HG03469 (cell line): ENCODE results near the gene PROK1.
"Not testable (repeated sequence)": the region's sequence is repeated elsewhere in the genome, so short reads cannot be mapped to it uniquely, and the experiment has no call there.

ENCODE experiments used
- ATAC-seq: cut with Tn5 transposase; IDR thresholded peaks from one replicate; pipeline ENCODE4 v1.9.1; 2021; ENCODE audit warnings: mild to moderate bottlenecking, moderate library complexity, moderate number of reproducible peaks; ENCODE audit not compliant: unreplicated experiment

PROK1 gene

DNA sequence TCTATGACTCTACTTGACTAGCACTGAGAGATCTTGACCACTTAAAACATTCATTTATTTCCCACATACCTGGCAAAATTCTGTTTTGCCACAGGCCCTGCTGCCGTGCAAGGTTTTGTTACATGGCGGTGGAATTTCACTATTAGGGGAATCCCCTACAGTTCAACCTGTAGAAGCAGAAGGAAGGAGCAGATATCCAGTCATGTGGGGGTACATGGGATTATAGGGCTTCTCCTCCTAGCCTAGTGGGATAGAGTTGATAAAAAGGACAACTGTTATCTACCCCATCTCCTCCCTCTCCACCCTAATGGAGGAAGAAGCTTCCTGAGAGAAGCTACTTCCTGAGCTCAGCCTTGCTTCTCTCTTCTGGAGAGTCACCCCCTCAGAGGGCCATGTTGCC lies 17.7 kb upstream of the PROK1 start:
- ATAC-seq, result no peak

DNA sequence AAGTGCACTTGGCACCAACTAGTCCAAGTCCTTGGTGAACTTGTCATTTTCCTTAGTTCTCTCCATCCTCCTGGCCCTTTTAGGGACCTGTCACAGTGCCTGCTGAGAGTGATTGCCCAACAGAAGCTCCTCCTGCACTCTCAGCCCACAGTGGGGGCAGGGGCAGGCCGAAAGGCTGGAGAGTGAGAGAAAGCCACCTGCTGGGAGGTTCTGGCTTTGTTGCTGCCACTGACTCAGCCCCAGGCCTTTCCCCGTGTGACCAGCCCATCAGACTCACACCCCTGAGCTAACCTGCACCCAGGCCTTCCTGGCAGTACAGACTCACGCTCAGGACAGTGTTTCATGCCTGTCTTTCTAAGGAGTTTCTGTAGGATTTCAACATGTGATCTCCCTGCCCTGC lies 17.1 kb upstream of the PROK1 start:
- no peak for ATAC-seq

DNA sequence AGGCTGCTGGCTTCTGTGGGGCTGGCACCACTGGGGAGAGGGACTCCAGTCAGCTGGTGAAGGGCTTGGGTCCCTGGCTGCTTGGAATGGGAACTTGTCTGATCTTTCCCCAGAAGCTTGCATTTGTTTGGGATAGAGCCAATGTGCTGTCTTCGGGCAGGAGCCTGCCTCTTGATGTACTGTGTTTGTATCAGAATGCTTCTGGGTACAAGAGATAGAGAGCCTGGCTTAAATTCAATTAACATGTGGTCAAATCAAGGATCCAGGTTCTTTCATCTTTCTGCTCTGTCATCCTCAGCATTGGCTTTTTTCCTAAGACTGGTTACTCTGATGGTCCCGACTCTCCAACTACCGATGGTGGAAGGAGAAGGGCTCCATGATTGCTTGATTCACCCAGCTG lies 16.0 kb upstream of the PROK1 start:
- no peak for ATAC-seq

DNA sequence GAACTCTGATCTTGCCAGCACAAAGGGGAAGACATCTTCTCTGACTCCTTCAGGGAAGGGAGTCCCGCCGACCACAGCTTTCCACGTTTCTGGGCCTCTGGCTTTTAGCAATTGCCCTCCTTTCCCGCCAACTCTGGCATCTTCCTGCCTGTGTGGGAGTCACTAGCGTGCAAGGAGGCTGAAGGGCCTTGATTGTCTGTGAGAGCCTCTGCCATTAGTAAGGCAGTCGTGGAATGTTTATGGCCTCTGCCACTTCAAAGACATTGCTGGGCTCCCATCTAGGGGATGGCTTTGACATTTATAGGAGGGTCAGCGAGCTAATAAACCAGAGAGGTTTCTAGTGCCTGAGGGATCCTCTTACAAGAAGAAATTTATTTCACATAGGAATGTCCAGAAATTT lies 14.3 kb upstream of the PROK1 start:
- no peak for ATAC-seq

DNA sequence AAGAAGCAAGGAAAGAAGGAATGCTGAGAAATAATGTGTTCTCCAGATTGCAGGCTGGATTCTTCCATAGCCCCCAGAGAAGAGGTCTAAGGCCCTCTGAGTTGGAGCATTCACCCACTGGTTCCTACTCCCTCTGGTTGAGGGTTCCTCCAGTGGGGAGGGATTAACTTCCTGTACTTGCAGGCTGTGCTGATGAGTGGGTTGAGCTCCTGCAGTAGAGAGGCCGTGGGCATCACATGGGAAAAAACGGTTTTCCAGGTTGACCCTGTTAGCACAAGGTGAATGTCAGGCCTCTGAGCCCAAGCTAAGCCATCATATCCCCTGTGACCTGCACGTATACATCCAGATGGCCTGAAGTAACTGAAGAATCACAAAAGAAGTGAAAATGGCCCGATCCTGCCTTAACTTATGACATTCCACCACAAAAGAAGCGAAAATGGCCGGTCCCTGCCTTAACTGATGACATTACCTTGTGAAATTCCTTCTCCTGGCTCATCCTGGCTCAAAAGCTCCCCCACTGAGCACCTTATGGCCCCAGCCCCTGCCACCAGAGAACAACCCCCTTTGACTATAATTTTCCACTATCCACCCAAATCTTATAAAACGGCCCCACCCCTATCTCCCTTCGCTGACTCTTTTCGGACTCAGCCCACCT lies 13.2 kb upstream of the PROK1 start:
- ATAC-seq, result not testable (repeated sequence)

DNA sequence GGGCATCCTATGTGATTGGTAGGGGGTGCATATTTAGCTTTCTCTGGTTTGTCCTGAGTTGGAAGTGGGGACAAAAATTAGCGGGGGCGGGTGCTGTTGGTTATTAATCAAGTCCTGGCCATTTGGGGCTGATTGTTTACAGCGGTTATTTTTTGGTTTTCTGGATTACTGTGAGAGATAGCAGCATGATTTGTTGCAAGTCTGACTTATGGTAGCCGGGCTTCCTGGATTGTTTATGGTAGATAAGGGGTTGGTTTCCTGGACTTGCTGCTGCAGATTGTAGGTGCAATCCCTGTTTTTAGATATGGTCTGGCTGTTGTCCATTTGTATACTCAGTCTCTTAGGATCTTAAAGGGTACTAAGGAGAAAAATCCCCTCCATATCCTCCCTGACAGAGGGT lies 12.1 kb upstream of the PROK1 start:
- ATAC-seq, result no peak

DNA sequence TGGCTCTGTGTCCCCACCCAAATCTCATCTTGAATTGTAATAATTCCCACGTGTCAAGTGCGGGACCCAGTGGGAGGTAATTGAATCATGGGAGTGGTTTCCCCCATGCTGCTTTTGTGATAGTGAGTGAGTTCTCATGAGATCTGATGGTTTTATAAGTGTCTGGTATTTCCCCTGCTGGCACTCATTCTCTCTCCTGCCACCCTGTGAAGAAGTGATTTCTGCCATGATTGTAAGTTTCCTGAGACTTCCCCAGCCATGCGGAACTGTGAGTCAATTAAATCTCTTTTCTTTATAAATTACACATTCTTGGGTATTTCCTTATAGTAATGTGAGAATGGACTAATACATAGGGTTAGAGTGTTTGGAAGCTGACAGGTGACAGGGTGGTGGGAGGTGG lies 11.1 kb upstream of the PROK1 start:
- ATAC-seq, result not testable (repeated sequence)

DNA sequence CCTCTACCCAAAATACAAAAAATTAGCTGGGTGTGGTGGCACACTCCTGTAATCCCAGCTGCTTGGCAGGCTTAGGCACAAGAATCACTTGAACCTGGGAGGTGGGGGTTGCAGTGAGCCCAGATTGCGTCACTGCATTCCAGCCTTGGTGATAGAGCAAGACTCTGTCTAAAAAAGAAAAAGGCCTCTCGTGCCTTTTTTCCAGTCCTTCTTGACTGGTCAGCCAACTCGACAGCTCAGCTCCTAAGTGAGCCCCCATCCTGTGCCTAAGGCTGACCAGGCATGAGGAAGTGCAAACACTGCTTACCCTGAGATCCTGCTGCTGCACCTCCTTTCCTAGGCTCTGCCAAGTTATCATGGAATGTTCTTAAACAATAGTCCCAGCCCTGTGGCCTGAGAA lies 10.1 kb upstream of the PROK1 start:
- no peak for ATAC-seq

DNA sequence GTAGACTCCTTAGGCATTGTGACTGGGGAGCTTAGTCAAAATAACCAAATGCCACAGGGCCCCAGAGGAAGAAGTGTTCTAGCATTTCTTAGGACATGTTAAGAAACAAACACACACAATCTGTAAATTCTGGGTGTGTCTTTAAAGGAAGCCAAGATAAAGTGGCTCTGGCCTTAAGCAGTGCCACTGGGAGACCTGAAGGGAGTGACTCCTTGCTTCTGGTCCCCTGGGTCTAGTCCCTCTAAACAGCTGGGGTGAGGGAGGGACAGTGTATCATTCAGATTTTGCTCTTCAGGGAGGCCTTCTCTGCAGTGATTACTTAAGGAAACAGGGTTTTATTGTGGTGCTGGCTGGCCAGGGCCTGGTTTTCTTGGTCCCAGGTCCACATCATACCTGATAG lies 9.1 kb upstream of the PROK1 start:
- ATAC-seq, result no peak

DNA sequence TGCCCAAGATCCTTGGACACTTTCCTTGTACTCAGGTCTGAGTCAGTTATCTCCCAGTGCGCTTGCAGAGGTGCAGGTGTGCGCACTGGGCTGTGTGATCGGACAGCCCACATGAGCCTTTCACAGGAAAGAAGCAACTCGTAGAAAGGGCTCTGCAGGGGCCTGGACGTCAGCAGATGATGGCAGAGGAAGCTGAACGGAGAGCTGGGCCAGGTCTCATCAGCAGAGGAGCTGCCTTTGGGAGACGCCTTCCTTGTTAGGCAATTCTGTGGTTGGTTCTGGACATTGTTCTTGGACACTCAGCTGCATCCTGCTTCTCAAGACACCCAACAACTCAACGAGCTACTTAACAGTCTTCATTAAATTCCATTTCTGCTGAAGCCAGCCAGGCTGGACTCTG lies 7.5 kb upstream of the PROK1 start:
- ATAC-seq, result no peak

DNA sequence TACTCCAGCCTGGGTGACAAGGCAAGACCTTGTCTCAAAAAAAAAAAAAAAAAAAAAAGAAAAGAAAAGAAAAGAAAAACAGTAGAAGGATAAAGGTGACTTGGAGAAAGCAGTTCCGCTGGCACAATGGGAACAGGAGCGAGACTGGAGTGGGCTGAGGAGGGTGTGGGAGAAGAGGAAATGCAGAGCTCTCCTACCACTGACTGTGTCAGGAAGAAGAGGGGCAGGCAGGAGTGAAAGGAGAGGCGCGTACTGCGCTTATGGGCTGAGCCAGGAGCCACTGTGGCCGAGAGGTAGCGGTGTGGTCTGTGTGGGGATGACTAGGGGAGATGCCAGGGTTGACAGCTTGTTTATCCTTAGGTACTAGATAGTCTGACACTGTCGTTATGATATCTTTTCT lies 6.4 kb upstream of the PROK1 start:
- ATAC-seq, result no peak

DNA sequence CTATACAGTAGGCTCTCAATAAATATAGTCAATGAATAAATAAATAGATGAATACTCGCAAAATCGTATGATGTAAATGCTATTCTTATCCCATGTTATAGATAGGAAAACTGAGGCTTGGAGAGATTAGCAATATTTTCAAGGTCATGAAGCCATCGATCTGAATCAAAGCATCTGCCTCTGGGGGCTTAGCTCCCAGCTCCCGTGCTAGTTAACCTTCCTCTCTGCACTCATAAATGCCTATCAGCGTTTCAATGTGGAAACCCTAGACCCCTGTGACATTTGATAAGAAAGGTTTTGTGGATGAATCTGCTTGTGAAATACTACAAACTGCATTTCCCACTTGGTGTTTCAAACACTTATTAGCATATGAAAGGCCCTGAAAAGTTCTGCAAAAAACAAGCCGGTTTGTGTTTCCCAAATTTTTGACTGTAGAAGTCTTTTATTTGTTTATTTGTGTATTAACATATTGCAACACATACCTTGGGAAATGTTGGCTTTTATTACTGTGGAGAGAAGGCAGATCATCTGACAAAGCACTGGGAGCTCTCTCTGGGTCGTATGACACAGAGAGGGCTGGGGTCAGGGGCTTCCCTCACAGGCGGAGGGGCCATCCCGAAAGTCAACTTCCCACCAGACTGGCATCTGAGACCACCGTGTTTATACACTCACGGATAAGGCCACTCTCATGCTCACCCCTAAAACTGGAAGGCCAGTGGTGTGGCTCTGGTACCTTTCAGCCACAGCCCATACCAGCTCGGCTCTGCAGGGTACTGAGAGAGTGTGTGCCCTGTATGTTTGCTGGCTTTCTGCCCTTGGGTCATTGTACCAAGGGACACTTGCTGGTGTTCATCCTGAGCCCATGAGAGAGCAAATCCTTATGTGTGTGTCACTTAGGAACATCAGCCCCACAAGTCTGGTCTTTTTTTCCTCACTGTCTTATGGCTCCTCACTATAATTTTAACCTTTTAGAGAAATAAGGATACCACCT lies 993 bp upstream of the PROK1 start:
- no peak for ATAC-seq

DNA sequence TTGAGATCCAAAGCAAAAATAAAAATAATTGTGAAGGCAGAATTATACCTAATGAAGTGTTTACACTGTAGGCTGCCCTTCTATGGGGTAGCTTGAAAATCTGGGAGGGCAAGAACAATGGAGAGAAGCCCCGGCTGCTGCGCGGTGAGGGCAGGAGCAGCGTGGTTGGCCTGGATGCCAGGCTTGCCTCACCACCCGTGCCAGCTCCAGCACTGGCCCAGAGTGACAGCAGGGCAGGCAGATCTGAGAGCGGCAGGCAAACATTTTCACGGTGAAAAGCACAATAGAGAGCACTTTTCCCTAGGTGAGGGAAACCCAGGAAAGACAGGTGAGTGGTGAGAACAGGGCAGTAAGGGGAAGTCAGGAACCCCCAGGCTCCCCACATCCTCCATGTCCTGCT lies 1.4 kb downstream of the PROK1 start:
- no peak for ATAC-seq

DNA sequence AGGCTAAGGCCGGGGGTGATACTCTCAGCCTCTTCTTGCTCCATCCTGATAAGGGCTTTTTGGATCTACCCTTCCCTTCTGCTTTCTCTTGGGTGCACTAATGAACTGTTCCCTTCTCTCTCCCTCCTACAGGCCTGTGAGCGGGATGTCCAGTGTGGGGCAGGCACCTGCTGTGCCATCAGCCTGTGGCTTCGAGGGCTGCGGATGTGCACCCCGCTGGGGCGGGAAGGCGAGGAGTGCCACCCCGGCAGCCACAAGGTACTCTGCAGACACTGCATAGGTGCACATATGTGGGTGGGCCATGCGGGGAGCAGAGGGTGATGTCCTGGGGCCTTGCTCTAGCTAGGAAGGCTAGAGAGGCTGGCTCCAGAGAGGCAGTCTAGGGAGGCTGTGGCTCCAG lies 2.9 kb downstream of the PROK1 start:
- no peak for ATAC-seq

DNA sequence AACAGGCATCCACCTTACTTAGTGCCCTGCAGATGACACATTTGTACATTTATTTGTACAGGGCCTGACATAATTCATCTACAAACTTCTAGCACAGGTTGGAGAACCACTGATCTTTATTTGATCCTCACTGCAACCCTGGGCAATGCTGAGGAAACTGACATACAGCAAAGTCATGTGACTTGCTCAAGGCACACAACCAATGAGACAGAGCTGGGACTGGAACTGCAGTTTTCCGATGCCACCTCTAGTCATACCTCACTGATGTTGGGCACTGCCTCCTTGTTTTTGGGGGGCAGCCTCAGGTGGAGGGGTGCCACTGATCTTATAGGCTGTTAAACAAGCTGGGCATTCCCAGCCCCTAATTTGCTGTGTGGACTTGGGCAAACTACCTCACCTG lies 3.4 kb downstream of the PROK1 start:
- ATAC-seq, result no peak

DNA sequence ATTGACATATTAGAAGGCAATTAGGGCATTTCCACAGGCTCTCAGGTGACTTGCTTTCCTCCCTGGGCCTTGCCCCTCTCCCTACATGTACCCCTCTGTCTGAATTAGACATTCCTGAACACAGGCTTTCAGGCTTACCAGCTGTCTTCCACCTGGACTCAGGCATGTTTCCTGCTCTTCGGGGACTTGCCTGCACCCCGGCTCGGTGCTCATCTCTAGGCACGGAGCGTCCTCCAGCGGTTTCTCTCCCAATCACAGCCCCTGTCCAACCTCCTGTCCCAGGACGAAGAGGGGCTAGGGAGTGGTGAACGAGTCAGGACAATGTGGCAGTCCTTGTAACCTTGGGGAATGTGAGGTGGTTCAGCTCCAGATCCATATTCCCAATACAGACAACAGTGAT lies 4.2 kb downstream of the PROK1 start:
- ATAC-seq, result no peak

DNA sequence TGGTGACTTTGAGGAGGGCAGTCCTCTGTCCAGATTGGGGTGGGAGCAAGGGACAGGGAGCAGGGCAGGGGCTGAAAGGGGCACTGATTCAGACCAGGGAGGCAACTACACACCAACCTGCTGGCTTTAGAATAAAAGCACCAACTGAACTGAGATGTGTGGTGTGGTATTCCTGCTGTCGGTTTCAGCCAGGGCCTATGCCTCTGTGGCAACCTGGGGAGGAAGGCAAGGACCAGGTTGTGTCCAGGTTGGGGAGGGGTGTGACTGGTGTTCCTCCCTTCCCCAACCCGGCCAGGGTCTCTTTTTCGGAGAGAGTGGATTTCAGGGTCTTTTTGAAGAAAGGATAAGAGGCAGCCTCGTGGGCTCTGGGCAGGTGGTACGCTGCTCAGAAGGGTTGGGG lies 6.3 kb downstream of the PROK1 start:
- no peak for ATAC-seq

DNA sequence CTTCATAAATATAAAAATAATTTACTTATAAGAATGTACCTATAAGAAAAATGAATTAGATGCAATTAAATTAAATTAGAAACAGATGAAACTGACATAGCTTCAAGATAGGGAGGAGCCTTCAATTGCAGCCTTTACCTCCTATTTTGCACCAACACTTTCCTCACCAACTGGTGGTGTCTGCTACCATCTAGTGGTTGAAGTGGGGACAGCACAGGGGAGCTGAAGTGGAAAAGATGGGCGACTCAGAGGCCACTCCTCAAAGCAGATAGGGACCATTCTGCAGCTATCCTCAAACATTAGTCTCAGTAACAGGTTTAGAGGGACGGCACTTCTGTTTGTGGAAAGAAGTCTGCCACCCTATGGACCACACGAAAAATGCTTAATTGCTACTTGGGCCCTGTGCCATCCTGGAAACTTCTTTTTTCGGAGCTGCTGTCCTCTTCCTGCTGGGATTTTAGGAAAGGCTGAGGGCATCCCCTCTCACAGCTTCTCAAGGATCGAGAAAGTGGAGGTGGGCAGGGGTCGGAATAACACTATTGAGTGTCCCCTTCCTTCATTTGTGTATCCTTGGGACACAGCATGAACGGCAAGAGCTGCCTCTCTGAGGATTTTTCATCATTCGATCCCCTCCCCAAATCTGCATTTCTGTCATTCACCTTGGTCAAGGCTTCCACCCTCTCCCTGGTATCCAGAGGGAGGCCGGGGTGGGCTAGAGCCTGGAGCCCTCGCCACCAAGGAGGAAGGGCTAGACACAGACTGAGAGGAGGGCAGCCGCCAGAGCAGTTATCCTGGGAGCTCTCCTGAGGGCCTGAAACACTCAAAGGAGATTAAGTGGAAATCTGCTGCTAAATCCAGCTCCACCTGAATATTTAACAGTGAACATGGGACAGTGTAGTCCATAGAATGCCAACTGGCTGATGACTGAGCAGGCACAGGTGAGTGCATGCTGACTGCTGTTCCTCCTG lies 9.6 kb downstream of the PROK1 start:
- ATAC-seq, result no peak

DNA sequence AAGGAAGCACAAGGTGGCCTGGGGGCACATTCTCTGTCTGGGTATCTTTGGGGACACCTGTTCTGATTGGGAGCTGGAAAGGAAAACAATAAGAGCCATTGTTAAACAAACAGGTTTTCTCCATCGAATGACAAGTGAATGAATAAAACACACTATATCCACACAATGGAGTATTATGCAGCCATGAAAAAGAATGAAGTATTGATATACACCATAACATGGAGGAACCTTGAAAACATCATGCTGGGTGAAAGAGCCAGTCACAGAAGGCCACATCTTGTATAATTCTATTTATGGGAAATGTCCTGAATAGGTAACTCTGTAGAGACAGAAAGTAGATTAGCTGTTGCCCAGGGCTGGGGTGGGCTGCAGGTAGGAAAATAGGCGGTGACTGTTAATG lies 11.1 kb downstream of the PROK1 start:
- ATAC-seq, result no peak

DNA sequence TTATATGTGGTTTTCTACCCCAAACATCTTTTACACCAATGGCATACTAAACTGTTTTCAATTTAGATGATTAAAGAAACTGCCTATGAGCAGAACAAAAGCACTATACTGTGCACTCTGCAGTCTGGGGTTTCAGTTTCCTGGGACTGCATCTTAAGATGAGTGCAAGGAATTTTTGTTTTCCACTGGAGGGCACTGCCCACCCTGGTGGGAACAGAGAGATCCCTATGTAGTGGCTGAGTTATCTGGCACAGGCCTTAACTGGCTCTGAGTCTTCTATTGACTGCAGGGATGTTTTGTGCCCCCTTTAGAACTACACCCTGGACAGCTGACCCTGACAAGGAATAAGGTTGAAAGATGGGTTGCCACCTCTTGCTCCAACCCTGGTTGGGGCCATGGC lies 12.0 kb downstream of the PROK1 start:
- no peak for ATAC-seq

DNA sequence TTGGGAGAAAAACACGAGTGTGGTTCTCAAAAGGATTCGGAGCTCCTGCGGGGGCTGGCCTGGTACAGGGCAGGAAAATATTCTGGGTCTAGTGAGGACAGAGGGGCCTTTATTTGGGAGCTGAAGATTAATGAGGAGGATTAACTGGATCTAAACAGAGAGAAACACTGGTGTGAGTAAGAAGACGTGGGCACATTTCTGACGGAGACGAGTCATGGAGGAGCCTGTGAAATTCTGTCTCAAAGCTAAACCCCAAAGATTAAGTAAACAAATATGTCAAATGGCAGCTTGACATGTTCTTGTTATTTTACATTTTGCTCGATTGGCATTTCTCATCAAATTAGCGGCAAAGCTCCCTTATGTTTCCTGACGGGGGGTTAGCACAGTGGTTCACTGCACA lies 12.8 kb downstream of the PROK1 start:
- no peak for ATAC-seq
